ENCODE data around the gene PRPH. TPM values are rescaled to one million over a fixed set of nuclear protein-coding genes. Genes with fewer than 3 reads are reported as not detected.
"Not testable (repeated sequence)": the region's sequence is repeated elsewhere in the genome, so short reads cannot be mapped to it uniquely, and the experiment has no call there.

PRPH gene
- total RNA-seq, 1 donor from 2014 or later: 0.26 TPM

DNA sequence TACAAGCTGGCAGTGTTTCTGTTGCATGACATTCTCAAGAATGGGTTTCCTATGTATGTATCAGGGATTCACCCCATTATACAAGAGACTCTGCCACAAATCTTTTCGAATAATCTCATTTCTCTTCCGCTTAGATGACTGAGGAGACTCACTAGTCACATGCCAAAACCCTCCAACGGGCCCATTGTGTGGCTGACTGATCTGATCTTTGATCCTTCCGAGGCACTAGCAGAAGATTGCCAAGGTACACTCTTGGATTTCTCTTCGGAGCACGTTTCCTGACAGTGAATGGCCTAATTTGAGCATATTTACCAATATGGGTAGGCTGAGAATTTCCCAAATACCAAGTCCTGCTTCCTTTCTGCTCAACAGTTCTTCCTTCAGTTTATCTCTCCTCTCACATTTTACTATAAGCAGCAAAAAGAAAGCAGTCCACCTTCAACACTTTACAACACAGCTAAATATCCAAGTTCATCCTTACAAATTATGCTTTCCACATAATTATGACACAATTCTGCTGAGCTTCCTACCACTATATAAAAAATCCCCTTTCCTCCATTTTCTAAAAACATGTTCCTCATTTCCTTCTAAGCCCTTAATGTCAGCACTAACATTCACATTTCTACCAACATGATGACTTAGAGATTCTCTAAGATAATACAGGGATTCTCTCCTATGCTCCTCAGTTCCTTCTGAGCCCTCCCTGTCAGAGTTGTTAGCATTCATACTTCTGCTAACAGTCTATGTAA lies 11.0 kb downstream of the PRPH start:
- DNase-seq (ENCODE audit: low read depth) (no peak), FAIRE-seq (no peak)
- TF ChIP-seq, protein P1, sequence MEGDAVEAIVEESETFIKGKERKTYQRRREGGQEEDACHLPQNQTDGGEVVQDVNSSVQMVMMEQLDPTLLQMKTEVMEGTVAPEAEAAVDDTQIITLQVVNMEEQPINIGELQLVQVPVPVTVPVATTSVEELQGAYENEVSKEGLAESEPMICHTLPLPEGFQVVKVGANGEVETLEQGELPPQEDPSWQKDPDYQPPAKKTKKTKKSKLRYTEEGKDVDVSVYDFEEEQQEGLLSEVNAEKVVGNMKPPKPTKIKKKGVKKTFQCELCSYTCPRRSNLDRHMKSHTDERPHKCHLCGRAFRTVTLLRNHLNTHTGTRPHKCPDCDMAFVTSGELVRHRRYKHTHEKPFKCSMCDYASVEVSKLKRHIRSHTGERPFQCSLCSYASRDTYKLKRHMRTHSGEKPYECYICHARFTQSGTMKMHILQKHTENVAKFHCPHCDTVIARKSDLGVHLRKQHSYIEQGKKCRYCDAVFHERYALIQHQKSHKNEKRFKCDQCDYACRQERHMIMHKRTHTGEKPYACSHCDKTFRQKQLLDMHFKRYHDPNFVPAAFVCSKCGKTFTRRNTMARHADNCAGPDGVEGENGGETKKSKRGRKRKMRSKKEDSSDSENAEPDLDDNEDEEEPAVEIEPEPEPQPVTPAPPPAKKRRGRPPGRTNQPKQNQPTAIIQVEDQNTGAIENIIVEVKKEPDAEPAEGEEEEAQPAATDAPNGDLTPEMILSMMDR (IDR thresholded peaks at IDR 0.05; ENCODE audit: insufficient read depth, low read length, severe bottlenecking): no peak
- H3K4me3 ChIP-seq (ENCODE audit: low read depth, low read length): no peak overlapping the region
- H3K36me3 ChIP-seq (ENCODE audit: control insufficient read depth, insufficient read depth, low read length): no peaks in the 10 kb centered on the region
- peaks cover 2% of the 10 kb centered on the region for H3K27me3 ChIP-seq (ENCODE audit: control insufficient read depth, insufficient read depth, low read length)

DNA sequence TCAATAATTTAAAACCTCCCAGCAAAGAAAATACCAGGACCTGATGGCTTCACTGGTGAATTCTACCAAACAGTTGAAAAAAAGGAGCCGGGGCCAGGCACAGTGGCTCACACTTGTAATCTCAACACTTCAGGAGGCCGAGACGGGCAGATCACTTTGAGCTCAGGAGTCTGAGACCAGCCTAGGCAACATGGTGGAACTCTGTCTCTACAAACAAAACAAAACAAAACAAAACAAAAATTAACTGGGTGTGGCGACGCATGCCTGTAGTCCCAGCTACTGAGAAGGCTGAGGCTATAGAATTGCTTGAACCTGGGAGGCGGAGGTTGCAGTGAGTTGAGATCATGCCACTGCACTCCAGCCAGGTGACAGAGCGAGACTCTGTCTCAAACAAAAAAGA lies 14.4 kb downstream of the PRPH start:
- H3K27me3 ChIP-seq (ENCODE audit: control insufficient read depth, insufficient read depth, low read length): peaks cover 4% of the 10 kb centered on the region
- FAIRE-seq: no peak

DNA sequence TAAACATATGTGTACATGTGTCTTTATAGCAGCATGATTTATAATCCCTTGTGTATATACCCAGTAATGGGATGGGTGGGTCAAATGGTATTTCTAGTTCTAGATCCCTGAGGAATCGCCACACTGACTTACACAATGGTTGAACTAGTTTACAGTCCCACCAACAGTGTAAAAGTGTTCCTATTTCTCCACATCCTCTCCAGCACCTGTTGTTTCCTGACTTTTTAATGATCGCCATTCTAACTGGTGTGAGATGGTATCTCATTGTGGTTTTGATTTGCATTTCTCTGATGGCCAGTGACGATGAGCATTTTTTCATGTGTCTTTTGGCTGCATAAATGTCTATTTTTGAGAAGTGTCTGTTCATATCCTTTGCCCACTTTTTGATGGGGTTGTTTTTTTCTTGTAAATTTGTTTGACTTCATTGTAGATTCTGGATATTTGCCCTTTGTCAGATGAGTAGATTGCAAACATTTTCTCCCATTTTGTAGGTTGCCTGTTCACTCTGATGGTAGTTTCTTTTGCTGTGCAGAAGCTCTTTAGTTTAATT lies 15.6 kb downstream of the PRPH start:
- not testable (repeated sequence) for FAIRE-seq; H3K4me3 ChIP-seq (ENCODE audit: low read depth, low read length); H3K27me3 ChIP-seq (ENCODE audit: control insufficient read depth, insufficient read depth, low read length); DNase-seq (ENCODE audit: low read depth); H3K36me3 ChIP-seq (ENCODE audit: control insufficient read depth, insufficient read depth, low read length)

More for the DNA sequence above, 14.4 kb downstream of the PRPH start:
- no peak for DNase-seq (ENCODE audit: low read depth)
- Histone ChIP-seq H3K4me3 (ENCODE audit: low read depth, low read length) (no peak overlapping the region), H3K36me3 (ENCODE audit: control insufficient read depth, insufficient read depth, low read length) (no peaks in the 10 kb centered on the region)
- TF ChIP-seq, protein P1 (IDR thresholded peaks at IDR 0.05; ENCODE audit: insufficient read depth, low read length, severe bottlenecking): no peak

DNA sequence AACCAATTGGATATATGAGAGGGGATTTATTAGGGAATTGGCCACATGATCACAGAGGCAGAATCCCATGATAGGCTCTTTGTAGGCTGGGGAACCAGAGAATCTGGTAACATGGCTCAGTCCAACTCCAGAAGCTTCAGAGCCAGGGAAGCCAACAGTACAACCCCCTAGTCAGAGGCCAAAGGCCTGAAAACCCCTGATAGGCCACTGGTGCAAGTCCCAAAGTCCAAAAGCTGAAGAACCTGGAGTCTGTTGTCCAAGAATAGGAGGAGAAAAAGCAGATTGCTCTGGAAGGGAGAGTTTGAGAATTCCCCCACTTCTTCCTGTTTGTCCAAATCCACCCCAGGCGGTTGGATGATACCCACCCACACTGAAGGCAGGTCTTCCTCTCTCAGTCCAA lies 19.9 kb downstream of the PRPH start:
- no peak for FAIRE-seq
- TF ChIP-seq, protein P1 (IDR thresholded peaks at IDR 0.05; ENCODE audit: insufficient read depth, low read length, severe bottlenecking): no peak
- H3K27me3 ChIP-seq (ENCODE audit: control insufficient read depth, insufficient read depth, low read length): peaks cover 2% of the 10 kb centered on the region
- H3K4me3 ChIP-seq (ENCODE audit: low read depth, low read length): no peak overlapping the region
- DNase-seq (ENCODE audit: low read depth): no peak
- no peaks in the 10 kb centered on the region for H3K36me3 ChIP-seq (ENCODE audit: control insufficient read depth, insufficient read depth, low read length)

DNA sequence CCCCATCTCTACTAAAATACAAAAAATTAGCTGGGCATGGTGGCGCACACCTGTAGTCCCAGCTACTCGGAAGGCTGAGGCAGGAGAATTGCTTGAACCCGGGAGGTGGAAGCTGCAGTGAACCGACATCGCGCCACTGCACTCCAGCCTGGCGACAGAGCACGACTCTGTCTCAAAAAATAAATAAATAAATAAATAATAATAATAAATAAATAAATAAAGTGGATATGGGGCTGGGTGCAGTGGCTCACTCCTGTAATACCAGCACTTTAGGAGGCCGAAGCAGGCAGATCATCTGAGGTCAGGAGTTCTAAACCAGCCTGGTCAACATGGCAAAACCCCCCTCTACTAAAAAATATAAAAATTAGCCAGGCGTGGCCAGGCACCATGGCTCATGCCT lies 22.2 kb downstream of the PRPH start:
- not testable (repeated sequence) for H3K36me3 ChIP-seq (ENCODE audit: control insufficient read depth, insufficient read depth, low read length); H3K27me3 ChIP-seq (ENCODE audit: control insufficient read depth, insufficient read depth, low read length); DNase-seq (ENCODE audit: low read depth); H3K4me3 ChIP-seq (ENCODE audit: low read depth, low read length); FAIRE-seq

DNA sequence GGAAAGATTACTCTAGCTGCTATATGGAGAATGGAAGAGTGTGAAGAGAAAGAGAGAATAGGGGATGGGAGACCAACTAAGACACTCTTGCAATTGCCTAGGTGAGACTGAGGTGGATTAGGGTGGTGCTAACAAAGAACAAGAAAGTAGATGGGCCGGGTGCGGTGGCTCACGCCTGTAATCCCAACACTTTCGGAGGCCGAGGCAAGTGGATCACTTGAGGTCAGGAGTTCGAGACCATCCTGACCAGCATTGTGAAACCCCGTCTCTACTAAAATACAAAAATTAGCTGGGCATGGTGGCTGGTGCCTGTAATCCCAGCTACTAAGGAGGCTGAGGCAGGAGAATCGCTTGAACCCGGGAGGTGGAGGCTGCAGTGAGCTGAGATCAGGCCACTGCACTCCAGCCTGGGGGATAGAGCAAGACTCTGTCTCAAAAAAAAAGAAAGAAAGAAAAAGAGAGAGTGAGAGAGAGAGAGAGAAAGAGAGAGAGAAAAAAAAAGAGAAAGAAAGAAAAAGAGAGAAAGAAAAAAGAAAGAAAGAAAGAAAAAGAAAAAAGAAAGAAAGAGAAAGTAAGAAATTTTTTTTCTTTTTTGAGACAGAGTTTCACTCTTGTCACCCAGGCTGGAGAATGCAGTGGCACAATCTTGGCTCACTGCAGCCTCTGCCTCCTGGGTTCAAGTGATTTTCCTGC lies 25.6 kb downstream of the PRPH start:
- not testable (repeated sequence) for FAIRE-seq; H3K27me3 ChIP-seq (ENCODE audit: control insufficient read depth, insufficient read depth, low read length); H3K36me3 ChIP-seq (ENCODE audit: control insufficient read depth, insufficient read depth, low read length); DNase-seq (ENCODE audit: low read depth); H3K4me3 ChIP-seq (ENCODE audit: low read depth, low read length)

DNA sequence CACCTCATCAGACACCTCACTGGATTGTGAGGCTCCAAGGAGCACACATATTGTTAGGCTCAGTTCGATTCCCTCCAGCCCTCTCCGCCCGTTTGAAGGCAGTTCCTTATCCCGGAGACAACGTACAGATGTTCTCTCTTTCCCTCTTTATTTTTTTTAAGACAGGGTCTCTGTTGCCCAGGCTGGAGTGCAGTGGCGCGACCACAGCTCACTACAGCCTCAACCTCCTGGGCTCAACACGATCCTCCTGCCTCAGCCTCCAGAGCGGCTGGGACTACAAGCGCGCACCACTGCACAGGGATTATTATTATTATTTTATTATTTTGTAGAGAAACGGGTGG lies 27.4 kb downstream of the PRPH start:
- no peak for FAIRE-seq
- Histone ChIP-seq H3K36me3 (ENCODE audit: control insufficient read depth, insufficient read depth, low read length) (peaks cover 5% of the 10 kb centered on the region), H3K4me3 (ENCODE audit: low read depth, low read length) (peak overlapping the region; percentile 68), H3K27me3 (ENCODE audit: control insufficient read depth, insufficient read depth, low read length) (no peaks in the 10 kb centered on the region)
- TF ChIP-seq, protein P1 (IDR thresholded peaks at IDR 0.05; ENCODE audit: insufficient read depth, low read length, severe bottlenecking): no peak
- no peak for DNase-seq (ENCODE audit: low read depth)

Measured in bronchial epithelial cell (primary cell).